Lung (tissue), 12 donors: ENCODE data around the gene SLC35D1. TPM values are rescaled to one million over a fixed set of nuclear protein-coding genes. Genes with fewer than 3 reads are reported as not detected.
"Not testable (repeated sequence)": the region's sequence is repeated elsewhere in the genome, so short reads cannot be mapped to it uniquely, and the experiment has no call there.

Experiments used
- ATAC-seq: fragments of 200-7000 bp; cut with Tn5 transposase; one replicate; pipeline ENCODE4 v1.9.1; 2020; ENCODE audit warnings: moderate number of reproducible peaks; ENCODE audit not compliant: insufficient read depth, low FRiP score
- DNase-seq, 3 donors: peaks; one replicate each; pipeline ENCODE4 v3.0.0-alpha.2; 2013 to 2017
- H3K27ac ChIP-seq, 2 donors: one replicate each; pipeline ENCODE4 v1.5.1; 2013; ENCODE audit warnings: mild to moderate bottlenecking in 2 of 2, moderate library complexity in 2 of 2, control low read depth in 1 of 2, inconsistent platforms in 1 of 2, low read depth in 1 of 2, low read length in 1 of 2
- H3K27me3 ChIP-seq, 3 donors: one replicate each; pipeline ENCODE4 v1.5.1; 2013; ENCODE audit warnings: low read length in 2 of 3; ENCODE audit not compliant: control insufficient read depth in 3 of 3, insufficient read depth in 3 of 3
- H3K36me3 ChIP-seq, 4 donors: one replicate each; pipeline ENCODE4 v1.5.1; 2013; ENCODE audit warnings: low read length in 4 of 4, mild to moderate bottlenecking in 1 of 4, moderate library complexity in 1 of 4; ENCODE audit not compliant: control insufficient read depth in 4 of 4, insufficient read depth in 4 of 4
- H3K4me1 ChIP-seq, 5 donors: one replicate each; pipeline ENCODE4 v1.5.1; 2013; ENCODE audit warnings: low read length in 5 of 5, mild to moderate bottlenecking in 2 of 5, moderate library complexity in 1 of 5; ENCODE audit not compliant: control insufficient read depth in 5 of 5, insufficient read depth in 5 of 5
- H3K4me3 ChIP-seq: one replicate; pipeline ENCODE4 v1.5.1; 2013; ENCODE audit warnings: mild to moderate bottlenecking, control low read depth, moderate library complexity
- H3K9ac ChIP-seq, 2 donors: one replicate each; pipeline ENCODE4 v1.5.1; 2013; ENCODE audit warnings: low read length in 2 of 2, control low read depth in 1 of 2; ENCODE audit not compliant: insufficient read depth in 1 of 2
- H3K9me3 ChIP-seq, 4 donors: one replicate each; pipeline ENCODE4 v1.5.1; 2013; ENCODE audit warnings: low read length in 3 of 4, mild to moderate bottlenecking in 1 of 4, moderate library complexity in 1 of 4; ENCODE audit not compliant: control insufficient read depth in 4 of 4, insufficient read depth in 3 of 4
- CTCF ChIP-seq: IDR thresholded peaks from 2 replicates; pipeline ENCODE4 v1.5.1; 2012; ENCODE audit warnings: mild to moderate bottlenecking; ENCODE audit errors: control extremely low read depth, extremely low read depth
- WGBS, 2 donors: extraction: QIAGEN DNeasy Blood & Tissue Kit; methylation state at CpG; one replicate each; pipeline ENCODE4 v1.1.7; 2013; 5-methylcytosine and 5-hydroxymethylcytosine counted together
- polyA plus RNA-seq, 2 donors: library from polyadenylated mRNA; stranded (reverse); fragments of 200-250 nt; gene quantifications; one replicate each; pipeline ENCODE4 v1.2.1, GENCODE V29; 2013
- total RNA-seq, 2 donors: library from RNA; depleted of rRNA in 1 of 2; stranded (reverse); fragments of >200 nt in 1 of 2; gene quantifications; one replicate each; pipeline ENCODE4 v1.2.1, GENCODE V29; 2014 to 2021
- donor health status: control.
- donor health status: control.
- donor health status: Bipolar disorder and iron deficiency.
- donor health status: healthy.
- donor health status: DM: yes; HTN: yes; CAD: no.

Gene SLC35D1
- total and polyA plus RNA-seq, 4 donors: 1.5 to 13.2 (median 5.7) TPM

GRCh38 chr1:66980745-66981367 lies 73.1 kb downstream of the SLC35D1 start:
- Histone ChIP-seq H3K9me3 (no peaks in the 10 kb centered on the region), H3K4me1 (peaks cover 0 to 1% (median 0%) of the 10 kb centered on the region in 5 donors), H3K27me3 (no peaks in the 10 kb centered on the region), H3K9ac (no peak overlapping the region), H3K27ac (no peak overlapping the region), H3K4me3 (no peak overlapping the region), H3K36me3 (peaks cover 6 to 29% (median 19%) of the 10 kb centered on the region in 4 donors)
- DNase-seq (no peak), ATAC-seq (no peak)
- 44 to 67% methylated on average over 1 of the region's 1 CpG for WGBS, 2 donors
- TF ChIP-seq CTCF: no peak

- H3K4me1 ChIP-seq, H3K4me3 ChIP-seq, ATAC-seq, DNase-seq, H3K9me3 ChIP-seq, H3K27ac ChIP-seq, H3K27me3 ChIP-seq, H3K9ac ChIP-seq: not testable (repeated sequence)
- WGBS, 2 donors: 95 to 96% methylated on average over 11 of the region's 11 CpGs
- H3K36me3 ChIP-seq: peaks cover 9 to 37% (median 23%) of the 10 kb centered on the region in 4 donors
Observed at GRCh38 chr1:66979621-66980020, 74.3 kb downstream of the SLC35D1 start.

GRCh38 chr1:66978201-66978600 lies 75.7 kb downstream of the SLC35D1 start:
- DNase-seq: no peak
- ATAC-seq: no peak
- peaks cover 9 to 35% (median 21%) of the 10 kb centered on the region in 4 donors for H3K36me3 ChIP-seq

GRCh38 chr1:66968574-66968973 lies 85.4 kb downstream of the SLC35D1 start:
- H3K27ac ChIP-seq: no peak overlapping the region
- H3K27me3 ChIP-seq: no peaks in the 10 kb centered on the region
- H3K4me1 ChIP-seq: no peaks in the 10 kb centered on the region
- H3K9ac ChIP-seq: no peak overlapping the region
- H3K9me3 ChIP-seq: peaks cover 0 to 4% (median 0%) of the 10 kb centered on the region in 4 donors
- H3K36me3 ChIP-seq: peaks cover 4 to 42% (median 7%) of the 10 kb centered on the region in 4 donors
- no peak overlapping the region for H3K4me3 ChIP-seq
- ATAC-seq: no peak
- DNase-seq: no peak
- 86 to 95% methylated on average over 3 of the region's 3 CpGs for WGBS, 2 donors
- no peak for TF ChIP-seq CTCF

More at GRCh38 chr1:66978201-66978600, 75.7 kb downstream of the SLC35D1 start:
- no peaks in the 10 kb centered on the region for H3K9me3 ChIP-seq
- H3K27ac ChIP-seq: no peak overlapping the region
- no peak for TF ChIP-seq CTCF
- H3K27me3 ChIP-seq: no peaks in the 10 kb centered on the region
- H3K9ac ChIP-seq: no peak overlapping the region
- no peak overlapping the region for H3K4me3 ChIP-seq
- H3K4me1 ChIP-seq: no peaks in the 10 kb centered on the region

- H3K4me3 ChIP-seq, H3K9me3 ChIP-seq, H3K9ac ChIP-seq, DNase-seq, ATAC-seq, H3K4me1 ChIP-seq, H3K27me3 ChIP-seq, H3K27ac ChIP-seq: not testable (repeated sequence)
- WGBS, 2 donors: 88 to 89% methylated on average over 7 of the region's 7 CpGs
- H3K36me3 ChIP-seq: peaks cover 6 to 41% (median 17%) of the 10 kb centered on the region in 4 donors
Observed at GRCh38 chr1:66966188-66966873, 87.6 kb downstream of the SLC35D1 start.
